Omental fat pad (tissue), 4 donors: ENCODE results near the gene ATXN3. TPM values are rescaled to one million over a fixed set of nuclear protein-coding genes. Genes with fewer than 3 reads are reported as not detected.

Experiments
- ATAC-seq: fragments of 150-250 bp; one replicate; pipeline ENCODE4 v1.9.1; 2016; ENCODE audit warnings: mild to moderate bottlenecking, moderate library complexity; ENCODE audit not compliant: low FRiP score
- DNase-seq: peaks from one replicate; pipeline ENCODE4 v3.0.0-alpha.2; 2019; ENCODE audit warnings: low spot score
- total RNA-seq, 4 donors: library from RNA; depleted of rRNA; stranded (reverse); fragments of >200 nt; gene quantifications; one replicate each; pipeline ENCODE4 v1.1.0, GENCODE V29; 2016
- TF ChIP-seq, protein P1 (sequence below), 3 donors: fragments of 450-650 bp; IDR thresholded peaks; one replicate each; pipeline ENCODE4 v1.5.1; 2016 to 2017; ENCODE audit warnings: antibody characterized with exemption in 3 of 3, mild to moderate bottlenecking in 3 of 3, moderate library complexity in 2 of 3

ATXN3 gene
- total RNA-seq, 4 donors from 2014 or later: 23.4 to 37.9 (median 36.4) TPM

DNA sequence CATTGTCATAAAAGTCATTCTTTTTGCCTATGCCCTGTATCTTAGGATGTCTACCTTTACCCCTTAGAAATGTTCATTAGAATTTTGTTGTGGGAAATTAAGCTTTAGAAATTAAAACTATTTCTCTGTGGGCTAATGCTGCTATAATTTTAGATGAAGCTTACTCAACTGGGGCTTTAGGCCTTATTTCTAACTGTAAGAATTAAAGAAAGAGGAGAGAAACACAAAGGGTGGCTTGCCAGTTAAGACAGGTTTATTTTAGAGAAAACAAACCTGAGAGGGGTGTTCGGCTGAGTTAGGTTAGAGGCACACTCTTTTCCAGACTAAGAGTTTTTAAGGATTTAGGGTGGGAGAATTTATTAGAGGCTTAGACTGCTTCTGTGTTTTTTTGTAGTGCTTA lies 72.9 kb downstream of the ATXN3 start:
- ATAC-seq: no peak
- TF ChIP-seq, protein P1, sequence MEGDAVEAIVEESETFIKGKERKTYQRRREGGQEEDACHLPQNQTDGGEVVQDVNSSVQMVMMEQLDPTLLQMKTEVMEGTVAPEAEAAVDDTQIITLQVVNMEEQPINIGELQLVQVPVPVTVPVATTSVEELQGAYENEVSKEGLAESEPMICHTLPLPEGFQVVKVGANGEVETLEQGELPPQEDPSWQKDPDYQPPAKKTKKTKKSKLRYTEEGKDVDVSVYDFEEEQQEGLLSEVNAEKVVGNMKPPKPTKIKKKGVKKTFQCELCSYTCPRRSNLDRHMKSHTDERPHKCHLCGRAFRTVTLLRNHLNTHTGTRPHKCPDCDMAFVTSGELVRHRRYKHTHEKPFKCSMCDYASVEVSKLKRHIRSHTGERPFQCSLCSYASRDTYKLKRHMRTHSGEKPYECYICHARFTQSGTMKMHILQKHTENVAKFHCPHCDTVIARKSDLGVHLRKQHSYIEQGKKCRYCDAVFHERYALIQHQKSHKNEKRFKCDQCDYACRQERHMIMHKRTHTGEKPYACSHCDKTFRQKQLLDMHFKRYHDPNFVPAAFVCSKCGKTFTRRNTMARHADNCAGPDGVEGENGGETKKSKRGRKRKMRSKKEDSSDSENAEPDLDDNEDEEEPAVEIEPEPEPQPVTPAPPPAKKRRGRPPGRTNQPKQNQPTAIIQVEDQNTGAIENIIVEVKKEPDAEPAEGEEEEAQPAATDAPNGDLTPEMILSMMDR (IDR thresholded peaks at IDR 0.05): no peak

DNA sequence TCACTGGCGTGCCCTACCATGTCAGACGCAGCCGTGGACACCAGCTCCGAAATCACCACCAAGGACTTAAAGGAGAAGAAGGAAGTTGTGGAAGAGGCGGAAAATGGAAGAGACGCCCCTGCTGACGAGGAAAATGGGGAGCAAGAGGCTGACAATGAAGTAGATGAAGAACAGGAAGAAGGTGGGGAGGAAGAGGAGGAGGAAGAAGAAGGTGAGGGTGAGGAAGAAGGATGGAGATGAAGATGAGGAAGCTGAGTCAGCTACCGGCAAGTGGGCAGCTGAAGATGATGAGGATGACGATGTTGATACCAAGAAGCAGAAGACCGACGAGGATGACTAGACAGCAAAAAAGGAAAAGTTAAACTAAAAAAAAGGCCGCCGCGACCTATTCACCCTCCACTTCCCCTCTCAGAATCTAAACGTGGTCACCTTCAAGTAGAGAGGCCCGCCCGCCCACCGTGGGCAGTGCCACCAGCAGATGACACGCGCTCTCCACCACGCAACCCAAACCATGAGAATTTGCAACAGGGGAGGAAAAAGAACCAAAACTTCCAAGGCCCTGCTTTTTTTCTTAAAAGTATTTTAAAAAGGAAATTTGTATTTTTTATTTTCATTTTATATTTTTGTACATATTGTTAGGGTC lies 79.7 kb downstream of the ATXN3 start:
- ATAC-seq (no peak), DNase-seq (no peak)
- TF ChIP-seq, protein P1 (IDR thresholded peaks at IDR 0.05): no peak

More for the DNA sequence above, 72.9 kb downstream of the ATXN3 start:
- DNase-seq: no peak

DNA sequence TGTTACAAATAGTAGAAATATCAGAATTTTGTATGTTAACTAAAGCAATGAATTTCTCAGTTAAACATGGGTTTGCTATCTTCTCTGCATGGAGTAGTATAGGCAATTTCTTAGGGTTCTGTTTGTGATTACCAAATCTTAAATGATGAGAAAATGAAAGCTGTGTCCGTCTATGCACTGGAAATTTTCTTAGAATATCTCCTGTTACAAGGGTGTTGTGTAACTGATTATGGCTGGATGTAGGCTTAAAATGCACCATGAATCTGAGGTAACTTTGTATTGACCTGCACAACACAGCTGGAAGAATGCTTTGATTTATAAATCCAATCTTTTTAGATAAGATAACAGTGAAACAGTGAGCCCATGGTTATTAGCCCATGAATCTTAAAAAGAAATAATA lies 84.3 kb downstream of the ATXN3 start:
- TF ChIP-seq, protein P1 (IDR thresholded peaks at IDR 0.05): no peak
- DNase-seq (no peak), ATAC-seq (no peak)

DNA sequence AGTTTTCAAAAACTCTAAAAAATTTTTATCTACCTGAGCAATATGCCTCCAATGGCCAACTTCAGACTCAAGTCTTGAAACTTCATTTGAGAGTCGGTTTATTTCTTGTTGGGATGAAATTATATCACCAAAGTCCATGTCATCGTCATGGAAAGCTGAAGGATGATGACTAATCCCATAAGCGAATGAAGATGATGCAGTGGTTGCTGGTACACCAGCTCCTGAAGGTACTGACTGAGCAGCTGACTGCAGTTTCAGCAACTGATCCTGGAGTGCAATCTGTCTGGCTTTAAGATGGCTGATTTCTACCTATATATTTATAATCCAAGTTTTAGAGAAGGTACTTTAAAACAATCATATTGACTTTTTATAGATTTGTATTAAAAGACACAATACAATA lies 84.9 kb downstream of the ATXN3 start:
- ATAC-seq (no peak), DNase-seq (no peak)

DNA sequence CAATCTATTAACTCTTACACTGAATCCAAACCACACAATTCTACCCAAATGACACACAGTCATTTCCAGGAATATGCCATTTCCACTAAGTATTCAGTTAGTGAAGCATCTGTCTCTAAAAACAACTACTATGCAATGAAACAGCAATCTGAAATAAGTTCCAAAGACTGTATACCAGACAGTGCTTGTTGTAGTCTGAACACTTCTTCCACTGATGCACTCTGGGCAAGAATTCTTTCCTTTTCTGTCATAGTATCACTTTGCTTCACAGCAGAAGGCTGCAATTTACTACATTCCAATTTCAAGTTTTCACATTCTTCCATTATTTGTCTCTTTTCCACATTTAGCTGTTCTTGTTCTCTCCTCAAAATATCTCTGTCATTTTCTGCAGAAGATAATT lies 92.3 kb downstream of the ATXN3 start:
- ATAC-seq: no peak

More for the DNA sequence above, 84.9 kb downstream of the ATXN3 start:
- TF ChIP-seq, protein P1 (IDR thresholded peaks at IDR 0.05): no peak

DNA sequence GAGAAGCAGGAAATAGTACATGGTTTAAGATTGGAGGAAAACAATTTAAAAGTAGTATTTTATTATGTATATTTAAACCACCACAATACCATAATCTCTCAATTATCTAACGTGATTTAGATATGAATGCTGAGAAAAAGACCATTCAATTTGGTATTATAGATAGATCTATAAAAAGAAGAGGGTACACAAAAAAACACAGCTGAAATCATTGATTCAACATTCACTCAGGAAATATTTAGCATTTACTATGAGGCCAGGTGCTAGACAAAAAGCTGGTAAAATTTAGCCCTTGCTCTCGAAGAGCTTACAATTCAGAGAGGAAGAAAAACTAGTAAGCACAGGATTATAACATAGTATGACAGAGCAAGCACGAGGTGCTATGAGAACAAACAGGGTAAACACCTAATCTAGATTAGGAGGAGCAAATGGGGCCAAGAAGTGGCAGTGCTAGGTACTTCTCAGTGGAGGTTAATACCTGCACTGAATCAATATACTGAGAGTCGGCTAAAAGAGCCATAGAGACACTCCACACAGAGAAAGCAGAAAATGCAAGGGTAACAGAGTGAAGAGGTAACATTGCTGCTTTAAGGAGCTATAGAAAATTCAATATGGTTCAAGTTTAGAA lies 94.1 kb downstream of the ATXN3 start:
- TF ChIP-seq, protein P1 (IDR thresholded peaks at IDR 0.05): no peak
- no peak for DNase-seq
- ATAC-seq: no peak

More for the DNA sequence above, 92.3 kb downstream of the ATXN3 start:
- TF ChIP-seq, protein P1 (IDR thresholded peaks at IDR 0.05): no peak
- DNase-seq: no peak

DNA sequence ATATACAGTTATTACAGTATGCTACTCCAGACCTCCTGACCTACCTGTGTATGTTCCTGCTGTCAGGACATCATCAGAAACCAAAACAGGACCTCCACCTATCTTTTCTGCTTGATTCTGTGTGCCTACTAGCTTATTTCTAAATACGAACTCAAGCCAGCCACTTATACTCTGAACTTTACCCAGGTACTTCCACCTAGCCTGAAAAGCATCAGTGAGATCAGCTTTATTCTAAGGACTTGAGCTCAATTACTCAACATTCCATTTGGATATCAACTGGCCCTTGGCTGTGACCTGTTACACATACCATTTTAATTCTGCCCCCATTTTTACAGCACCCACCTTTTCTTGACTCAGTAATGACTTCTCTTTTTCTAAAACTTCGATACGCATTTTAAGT lies 95.7 kb downstream of the ATXN3 start:
- no peak for ATAC-seq
- no peak for DNase-seq

More for the DNA sequence above, 95.7 kb downstream of the ATXN3 start:
- TF ChIP-seq, protein P1 (IDR thresholded peaks at IDR 0.05): no peak
